Ectodermal cell (in vitro differentiated cells): ENCODE measurements around the gene ST8SIA1.

Experiments used
- H3K27ac ChIP-seq: 2 replicates; pipeline ENCODE4 v1.7.0; 2013; ENCODE audit warnings: mild to moderate bottlenecking, low read depth, low read length; ENCODE audit not compliant: insufficient read depth, poor library complexity, severe bottlenecking
- H3K27me3 ChIP-seq: 2 replicates; pipeline ENCODE4 v1.7.0; 2013; ENCODE audit warnings: mild to moderate bottlenecking, low read length; ENCODE audit not compliant: insufficient read depth, control insufficient read depth, poor library complexity, severe bottlenecking
- H3K36me3 ChIP-seq: one replicate; pipeline ENCODE4 v1.7.0; 2013; ENCODE audit warnings: low read length; ENCODE audit not compliant: control insufficient read depth, insufficient read depth
- H3K4me1 ChIP-seq: one replicate; pipeline ENCODE4 v1.7.0; 2013; ENCODE audit warnings: low read length; ENCODE audit not compliant: control insufficient read depth, insufficient read depth
- H3K4me3 ChIP-seq: 2 replicates; pipeline ENCODE4 v1.7.0; 2013; ENCODE audit warnings: low read depth, low read length, control low read depth; ENCODE audit not compliant: insufficient read depth
- H3K9me3 ChIP-seq: 2 replicates; pipeline ENCODE4 v1.7.0; 2013; ENCODE audit warnings: mild to moderate bottlenecking, low read length, moderate library complexity; ENCODE audit not compliant: control insufficient read depth
- WGBS, 2 experiments: methylation state at CpG; one replicate each; pipeline ENCODE4 v1.1.7; 2013; ENCODE audit warnings: missing lambda C conversion rate in 2 of 2; 5-methylcytosine and 5-hydroxymethylcytosine counted together

The ST8SIA1 gene

DNA sequence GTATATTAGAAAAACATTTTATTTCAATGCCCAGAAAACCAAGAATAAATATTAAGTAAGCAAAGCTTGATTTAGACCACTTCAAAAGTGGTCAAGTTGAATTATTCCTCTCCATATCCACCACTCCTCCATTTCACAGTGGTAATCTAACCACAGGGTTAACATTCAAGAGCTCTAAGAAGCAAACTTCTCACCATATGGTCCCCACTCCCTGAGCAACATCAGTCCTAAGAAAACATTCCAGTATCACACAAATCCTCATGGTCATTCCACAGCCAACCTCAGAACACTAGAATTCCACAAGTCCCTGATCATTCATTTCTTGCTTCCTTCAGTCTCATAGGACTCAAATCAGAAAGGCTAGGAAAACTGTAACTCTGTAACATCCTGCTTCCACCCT is 47.9 kb downstream of the ST8SIA1 start:
- H3K27me3 ChIP-seq: no peaks in the 10 kb centered on the region
- no peak overlapping the region for H3K27ac ChIP-seq
- H3K9me3 ChIP-seq: no peaks in the 10 kb centered on the region
- H3K4me3 ChIP-seq: no peak overlapping the region
- H3K4me1 ChIP-seq: no peaks in the 10 kb centered on the region
- H3K36me3 ChIP-seq: no peaks in the 10 kb centered on the region

DNA sequence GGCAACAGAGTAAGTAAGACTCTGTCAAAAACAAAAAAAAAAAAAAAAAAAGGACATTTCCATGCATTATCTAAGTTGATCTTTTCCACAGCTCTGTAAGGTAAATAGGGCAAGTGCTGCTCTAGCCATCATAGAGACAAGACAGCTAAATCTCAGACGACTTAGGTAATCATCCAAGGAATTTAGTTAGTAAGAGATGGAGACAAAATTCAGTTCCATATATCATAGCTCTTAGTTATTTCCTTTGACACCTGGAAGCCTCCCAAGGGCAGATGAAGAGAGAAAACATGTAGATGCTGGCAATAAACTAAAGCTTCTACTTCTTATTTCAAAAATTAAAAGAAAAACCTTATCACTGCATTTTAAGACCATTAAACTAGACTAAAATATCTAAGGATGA is 48.7 kb downstream of the ST8SIA1 start:
- WGBS, 2 experiments: 57% methylated on average over 1 of the region's 1 CpG; no CpG with 5 or more reads in 1 of the 2 experiments

DNA sequence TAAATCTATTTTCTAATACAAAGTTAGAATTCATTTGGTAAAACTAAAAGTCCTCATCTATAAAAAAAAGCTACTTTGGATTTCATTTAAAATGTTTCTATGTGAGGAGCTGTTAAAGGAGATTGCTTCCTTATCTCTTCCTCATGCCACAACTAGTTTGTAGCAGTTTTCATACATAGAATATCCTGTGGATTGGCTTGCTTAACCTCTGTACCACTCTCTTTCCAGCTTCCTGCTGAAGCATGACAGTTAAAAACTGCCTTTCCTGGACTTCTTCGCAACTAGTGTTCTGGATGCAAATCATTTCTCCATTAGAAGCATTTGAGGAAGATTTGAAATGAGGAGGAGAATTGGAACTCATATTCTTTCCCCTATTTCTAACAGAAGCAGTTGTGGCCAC is 49.6 kb downstream of the ST8SIA1 start:
- Histone ChIP-seq H3K27ac (no peak overlapping the region), H3K9me3 (no peaks in the 10 kb centered on the region), H3K4me3 (no peak overlapping the region), H3K27me3 (no peaks in the 10 kb centered on the region), H3K36me3 (no peaks in the 10 kb centered on the region), H3K4me1 (no peaks in the 10 kb centered on the region)
- WGBS, 2 experiments: 100% methylated on average over 1 of the region's 1 CpG; no CpG with 5 or more reads in 1 of the 2 experiments

More for the DNA sequence above, 48.7 kb downstream of the ST8SIA1 start:
- Histone ChIP-seq H3K27me3 (no peaks in the 10 kb centered on the region), H3K36me3 (no peaks in the 10 kb centered on the region), H3K4me1 (no peaks in the 10 kb centered on the region), H3K9me3 (no peaks in the 10 kb centered on the region), H3K4me3 (no peak overlapping the region), H3K27ac (no peak overlapping the region)

DNA sequence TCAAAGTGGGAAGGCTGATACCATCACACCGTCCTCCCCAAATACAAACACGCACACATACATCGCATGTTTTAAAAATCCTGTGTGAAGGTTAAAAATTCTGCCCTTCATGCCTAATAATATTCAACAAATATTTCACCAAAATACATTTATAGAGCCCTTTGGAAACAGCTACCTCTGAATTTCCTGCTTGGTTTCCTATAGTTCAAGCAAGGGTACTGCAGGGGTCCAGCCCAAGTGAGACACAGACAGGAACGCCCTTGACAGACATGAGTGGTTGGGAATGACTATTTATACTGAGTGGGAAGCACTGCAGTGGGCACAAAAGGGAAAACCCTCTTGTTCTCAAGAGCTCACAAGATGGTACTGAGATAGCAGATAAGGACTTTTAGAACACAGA is 51.0 kb downstream of the ST8SIA1 start:
- H3K27me3 ChIP-seq: no peaks in the 10 kb centered on the region
- no peak overlapping the region for H3K4me3 ChIP-seq
- H3K4me1 ChIP-seq: no peaks in the 10 kb centered on the region
- no peaks in the 10 kb centered on the region for H3K36me3 ChIP-seq
- 94 to 95% methylated on average over 3 to 4 of the region's 4 CpGs for WGBS, 2 experiments
- H3K9me3 ChIP-seq: no peaks in the 10 kb centered on the region
- no peak overlapping the region for H3K27ac ChIP-seq

DNA sequence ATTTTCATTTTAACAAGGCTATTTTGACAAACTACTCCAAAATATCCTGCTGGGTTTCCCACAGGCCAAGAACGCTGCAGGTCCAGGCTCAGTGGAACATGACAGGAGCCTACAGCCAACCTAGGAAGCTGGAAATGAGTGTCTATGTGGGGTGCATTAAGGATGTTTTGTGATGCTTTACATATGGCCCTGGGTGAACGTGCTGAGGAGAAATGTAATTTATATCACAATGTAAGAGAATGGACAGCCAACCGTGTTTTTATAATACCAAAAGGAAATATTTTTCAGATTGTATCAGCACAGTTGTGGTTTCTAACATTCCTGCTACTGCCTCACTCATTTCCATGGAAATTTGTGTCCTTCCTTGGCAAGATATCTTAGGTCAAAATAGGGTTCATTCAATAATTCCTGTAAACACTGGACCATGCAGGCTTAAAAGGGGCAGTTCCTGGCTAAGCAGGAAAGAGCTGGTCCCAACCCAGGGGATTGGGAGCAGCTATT is 51.5 kb downstream of the ST8SIA1 start:
- WGBS, 2 experiments: 89 to 98% methylated on average over 3 of the region's 3 CpGs
- H3K4me1 ChIP-seq: no peaks in the 10 kb centered on the region
- no peaks in the 10 kb centered on the region for H3K36me3 ChIP-seq
- H3K9me3 ChIP-seq: no peaks in the 10 kb centered on the region
- H3K27me3 ChIP-seq: no peaks in the 10 kb centered on the region
- H3K27ac ChIP-seq: no peak overlapping the region
- H3K4me3 ChIP-seq: no peak overlapping the region

DNA sequence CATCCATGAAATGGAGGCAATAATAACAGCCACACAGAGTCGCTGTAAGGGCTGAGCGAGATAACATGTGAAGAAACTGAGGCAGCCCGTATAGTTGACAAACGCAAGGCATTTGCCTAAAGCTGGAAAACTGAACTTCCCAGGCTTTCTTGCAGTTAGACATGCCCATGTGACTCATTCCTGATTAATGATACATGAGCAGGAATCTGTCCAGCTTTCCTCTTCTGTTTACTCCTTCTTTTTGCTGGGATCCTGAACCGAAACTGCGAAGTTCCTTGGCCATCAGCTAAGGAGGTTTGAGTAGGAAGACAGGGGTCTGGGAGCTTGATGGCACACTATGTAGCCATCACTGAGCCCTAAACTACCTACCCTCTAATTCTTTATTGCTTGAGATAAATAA is 52.2 kb downstream of the ST8SIA1 start:
- H3K36me3 ChIP-seq: no peaks in the 10 kb centered on the region
- no peaks in the 10 kb centered on the region for H3K4me1 ChIP-seq
- 95 to 96% methylated on average over 5 to 6 of the region's 6 CpGs for WGBS, 2 experiments
- no peak overlapping the region for H3K27ac ChIP-seq
- no peak overlapping the region for H3K4me3 ChIP-seq
- H3K9me3 ChIP-seq: no peaks in the 10 kb centered on the region
- H3K27me3 ChIP-seq: no peaks in the 10 kb centered on the region

DNA sequence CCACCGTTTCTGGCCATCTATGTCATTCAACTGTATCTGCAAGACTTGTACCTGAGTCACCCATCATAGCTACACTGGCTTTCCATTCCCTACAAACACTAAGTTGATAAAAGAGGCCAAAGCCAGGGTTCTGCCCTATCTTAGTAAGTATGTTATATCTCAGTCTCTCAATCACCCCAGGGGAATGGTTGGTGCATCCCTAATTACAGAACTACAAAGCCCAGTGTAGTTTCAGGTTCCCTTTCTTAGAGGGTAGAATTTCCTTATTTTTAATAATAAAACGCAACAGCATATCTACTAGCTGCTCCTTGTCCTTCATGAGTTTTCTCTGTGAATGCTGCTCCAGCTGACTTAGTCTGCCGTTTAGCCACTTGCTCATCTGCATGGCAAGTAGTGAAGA is 57.6 kb downstream of the ST8SIA1 start:
- Histone ChIP-seq H3K4me3 (no peak overlapping the region), H3K27ac (no peak overlapping the region), H3K4me1 (no peaks in the 10 kb centered on the region), H3K36me3 (no peaks in the 10 kb centered on the region), H3K27me3 (no peaks in the 10 kb centered on the region), H3K9me3 (no peaks in the 10 kb centered on the region)
- WGBS, 2 experiments: 86 to 99% methylated on average over 2 to 3 of the region's 3 CpGs

DNA sequence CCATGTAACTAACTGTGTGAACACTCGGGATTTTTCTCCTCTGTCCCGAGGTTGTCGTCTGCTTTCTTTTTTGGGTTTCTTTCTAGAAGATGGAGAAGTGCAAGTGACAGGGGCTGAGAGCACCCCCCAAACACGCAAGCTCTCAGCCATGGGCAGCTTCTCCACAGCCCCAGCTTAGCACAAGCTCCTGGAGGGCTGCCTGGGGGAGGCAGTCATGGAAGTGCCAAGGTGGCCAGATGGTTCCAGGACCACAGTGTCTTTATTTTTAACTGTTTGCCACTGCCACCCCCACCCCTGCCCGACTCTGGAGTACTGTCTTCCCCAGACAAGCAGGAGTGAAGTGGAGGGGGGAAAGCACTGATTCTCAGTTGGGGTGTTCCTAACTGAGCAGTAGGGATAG is 58.2 kb downstream of the ST8SIA1 start:
- WGBS, 2 experiments: 84 to 100% methylated on average over 5 of the region's 5 CpGs
- H3K36me3 ChIP-seq: no peaks in the 10 kb centered on the region
- H3K4me3 ChIP-seq: no peak overlapping the region
- H3K9me3 ChIP-seq: no peaks in the 10 kb centered on the region
- H3K27ac ChIP-seq: no peak overlapping the region
- no peaks in the 10 kb centered on the region for H3K27me3 ChIP-seq
- H3K4me1 ChIP-seq: no peaks in the 10 kb centered on the region

DNA sequence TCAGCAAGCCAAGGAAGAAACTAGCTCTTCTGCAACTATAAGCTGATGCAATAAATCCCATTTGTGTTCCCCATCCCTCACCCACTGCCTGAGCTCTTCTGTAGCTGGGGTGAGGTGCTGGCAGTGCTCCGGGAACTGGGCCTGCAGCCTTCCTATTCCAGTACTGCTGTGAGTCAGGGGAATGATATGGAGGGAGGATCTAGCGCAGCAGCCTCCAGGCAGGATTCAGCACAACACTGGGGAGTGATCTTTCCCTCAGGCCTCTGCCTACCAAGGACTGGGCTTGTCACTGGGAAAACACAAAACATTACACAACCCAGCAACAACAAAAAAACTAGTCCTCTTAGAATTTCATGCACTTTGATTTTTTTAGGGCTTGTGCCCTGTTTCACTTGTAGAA is 58.7 kb downstream of the ST8SIA1 start:
- H3K27ac ChIP-seq: no peak overlapping the region
- H3K4me3 ChIP-seq: no peak overlapping the region

DNA sequence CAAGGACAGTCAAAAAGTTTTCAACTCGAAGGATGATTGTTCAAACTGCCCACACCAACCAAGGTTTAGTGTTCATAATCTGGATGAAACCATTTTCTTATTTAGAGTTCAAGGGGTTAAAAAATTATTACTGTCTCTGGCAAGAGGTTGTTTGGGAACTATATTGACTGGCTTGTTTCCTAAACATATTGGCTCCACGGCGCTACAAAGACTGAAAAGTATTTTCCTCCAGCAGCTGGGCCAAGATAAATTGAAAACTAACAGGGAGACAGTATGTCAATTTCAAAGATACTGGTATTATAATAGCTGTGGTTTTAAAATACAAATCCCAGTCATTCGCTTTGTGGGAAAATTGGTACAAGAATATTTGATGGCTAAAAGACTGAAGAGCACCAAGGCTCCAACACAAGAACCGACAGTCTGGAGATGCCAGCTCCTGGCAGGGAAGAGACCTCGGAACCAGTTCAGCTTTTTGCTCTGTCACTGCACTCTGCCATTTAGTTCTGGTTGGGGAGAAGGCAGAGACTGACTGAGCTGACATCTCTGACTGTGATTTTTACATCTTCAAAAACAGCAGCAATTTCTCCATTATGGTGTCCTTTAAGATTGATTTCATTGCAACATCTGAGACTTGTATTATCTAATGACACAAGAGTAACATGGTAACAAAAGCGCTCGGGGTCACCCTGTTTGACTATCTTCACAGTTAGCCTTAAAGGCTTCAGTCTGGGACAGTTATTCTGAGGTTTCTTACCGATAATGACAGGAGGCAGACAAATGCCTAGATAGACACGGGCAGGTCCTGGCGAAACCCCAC is 62.0 kb downstream of the ST8SIA1 start:
- Histone ChIP-seq H3K4me1 (no peaks in the 10 kb centered on the region), H3K9me3 (no peaks in the 10 kb centered on the region), H3K4me3 (no peak overlapping the region), H3K27me3 (no peaks in the 10 kb centered on the region), H3K27ac (no peak overlapping the region), H3K36me3 (no peaks in the 10 kb centered on the region)
- 95% methylated on average over 11 of the region's 11 CpGs for whole genome bisulfite sequencing, 2 experiments

More for the DNA sequence above, 58.7 kb downstream of the ST8SIA1 start:
- Histone ChIP-seq H3K36me3 (no peaks in the 10 kb centered on the region), H3K9me3 (no peaks in the 10 kb centered on the region), H3K4me1 (no peaks in the 10 kb centered on the region), H3K27me3 (no peaks in the 10 kb centered on the region)
- 55 to 72% methylated on average over 2 of the region's 2 CpGs for WGBS, 2 experiments
